SKM-1 (cell line): ENCODE data around the gene PDE9A.
"Not testable (repeated sequence)": the region's sequence is repeated elsewhere in the genome, so short reads cannot be mapped to it uniquely, and the experiment has no call there.

Source experiments
- DNase-seq: peaks from one replicate; lab custom pipeline; 2025; ENCODE audit not compliant: unreplicated experiment; lab: John Stamatoyannopoulos, UW

Gene PDE9A

GRCh38 chr21:42786884-42787283 lies 133.5 kb downstream of the PDE9A start:
- no peak for DNase-seq

DNA sequence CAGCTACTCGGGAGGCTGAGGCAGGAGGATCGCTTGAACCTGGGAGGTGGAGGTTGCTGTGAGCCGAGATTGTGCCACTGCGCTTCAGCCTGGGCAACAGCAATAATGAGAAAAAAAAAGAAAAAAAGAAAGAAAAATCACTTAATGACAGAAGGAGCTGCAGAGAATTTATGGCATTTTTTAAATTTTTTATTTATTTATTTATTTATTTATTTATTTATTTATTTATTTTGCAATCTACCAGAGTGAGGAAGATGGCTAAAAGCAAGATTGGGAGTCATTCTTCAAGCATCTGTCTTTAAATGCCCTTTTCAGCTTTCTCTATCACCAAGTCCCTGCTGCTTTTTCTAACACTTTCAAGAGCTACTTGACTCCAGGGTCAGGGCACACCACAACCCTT lies 134.2 kb downstream of the PDE9A start:
- DNase-seq = no peak

- DNase-seq = no peak
These were observed 137.2 kb downstream of the PDE9A start for GRCh38 chr21:42790520-42791065.

DNA sequence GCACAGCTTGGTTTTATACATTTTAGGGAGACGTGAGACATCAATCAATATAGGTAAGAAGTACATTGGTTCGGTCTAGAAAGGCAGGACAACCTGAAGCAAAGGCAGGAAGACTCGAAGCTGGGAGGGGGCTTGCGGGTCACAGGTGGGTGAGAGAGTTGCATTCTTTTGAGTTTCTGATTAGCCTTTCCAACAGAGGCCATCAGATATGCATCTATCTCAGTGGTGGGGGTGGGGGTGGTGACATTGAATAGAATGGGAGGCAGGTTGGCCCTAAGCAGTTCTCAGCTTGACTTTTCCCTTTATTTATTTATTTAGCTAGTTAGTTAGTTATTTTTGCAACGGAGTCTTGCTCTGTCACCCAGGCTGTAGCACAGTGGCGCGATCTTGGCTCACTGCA lies 140.4 kb downstream of the PDE9A start:
- DNase-seq = no peak

DNA sequence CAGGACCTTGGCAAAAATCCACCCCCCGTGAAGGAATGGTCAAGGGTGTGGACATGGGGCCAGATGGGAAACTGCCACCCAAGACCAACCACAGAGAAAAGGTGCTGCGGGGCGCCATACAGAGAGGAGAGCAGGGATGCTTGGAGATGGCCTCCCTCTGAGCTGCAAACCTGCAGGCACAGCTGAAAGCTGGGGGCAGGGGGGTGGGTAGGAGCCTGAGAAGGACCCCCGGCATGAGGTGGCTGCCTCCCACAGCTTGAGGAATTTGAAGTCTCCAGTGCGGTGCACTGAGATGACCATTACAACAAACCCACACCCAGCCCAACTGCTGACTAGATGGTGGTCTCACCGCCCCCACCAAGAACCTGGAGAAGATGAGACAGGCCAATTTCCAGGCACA lies 141.1 kb downstream of the PDE9A start:
- no peak for DNase-seq

- DNase-seq = no peak
These were observed 143.1 kb downstream of the PDE9A start for GRCh38 chr21:42796327-42797062.

DNA sequence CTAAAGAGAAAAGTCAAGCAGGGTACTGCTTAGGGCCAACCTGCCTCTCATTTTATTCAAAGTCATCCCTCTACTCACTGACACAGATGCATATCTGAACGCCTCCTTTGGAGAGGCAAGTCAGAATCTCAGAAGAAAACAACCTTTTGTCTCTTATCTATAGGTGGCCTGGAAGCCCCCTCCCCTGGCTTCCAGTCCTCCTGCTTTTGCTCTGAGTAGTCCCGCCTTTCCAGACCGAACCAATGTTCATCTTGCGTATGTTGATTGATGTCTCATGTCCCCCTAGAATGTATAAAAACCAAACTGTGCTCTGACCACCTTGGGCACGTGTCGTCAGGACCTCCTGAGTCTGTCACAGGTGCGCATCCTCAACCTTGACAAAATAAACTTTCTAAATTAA lies 144.1 kb downstream of the PDE9A start:
- DNase-seq = no peak

- no peak for DNase-seq
These were observed 144.7 kb downstream of the PDE9A start for GRCh38 chr21:42798106-42798505.

DNA sequence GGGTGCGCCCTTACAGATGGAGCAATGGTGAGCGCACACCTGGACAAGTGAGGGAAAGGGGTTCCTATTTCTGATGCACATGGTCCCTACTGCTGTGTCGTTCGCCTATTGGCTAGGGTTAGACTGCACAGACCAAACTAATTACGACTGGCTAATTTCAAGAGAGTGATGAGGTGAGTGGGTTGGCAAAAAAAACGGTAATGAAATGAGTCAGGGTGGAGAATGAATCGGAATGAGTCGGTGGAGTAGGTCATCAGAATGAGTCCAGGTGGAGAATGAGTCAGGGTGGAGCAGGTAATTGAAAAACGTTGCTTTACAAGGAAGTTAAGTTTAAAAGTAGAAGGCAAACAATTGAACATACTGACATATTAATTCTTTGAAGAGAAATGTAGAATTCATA lies 146.1 kb downstream of the PDE9A start:
- no peak for DNase-seq

DNA sequence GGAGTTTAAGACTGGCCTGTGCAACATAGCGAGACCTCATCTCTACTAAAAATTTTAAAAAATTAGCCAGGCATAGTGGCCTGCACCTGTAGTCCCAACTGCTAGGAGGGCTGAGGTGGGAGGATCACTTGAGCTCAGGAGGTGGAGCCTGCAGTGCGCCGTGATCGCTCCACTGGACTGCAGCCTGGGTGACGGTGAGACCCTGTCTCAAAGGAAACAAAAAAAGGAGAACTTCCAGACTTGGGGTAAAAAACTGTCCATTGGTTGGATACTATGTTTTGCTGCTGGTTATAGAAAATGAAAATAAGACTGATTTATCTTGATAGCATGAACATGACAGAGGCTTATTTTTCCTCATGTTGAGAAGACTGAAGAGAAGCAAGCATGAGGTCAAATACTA lies 146.5 kb downstream of the PDE9A start:
- DNase-seq = no peak

- DNase-seq = not testable (repeated sequence)
These were observed 148.2 kb downstream of the PDE9A start for GRCh38 chr21:42801616-42802015.

DNA sequence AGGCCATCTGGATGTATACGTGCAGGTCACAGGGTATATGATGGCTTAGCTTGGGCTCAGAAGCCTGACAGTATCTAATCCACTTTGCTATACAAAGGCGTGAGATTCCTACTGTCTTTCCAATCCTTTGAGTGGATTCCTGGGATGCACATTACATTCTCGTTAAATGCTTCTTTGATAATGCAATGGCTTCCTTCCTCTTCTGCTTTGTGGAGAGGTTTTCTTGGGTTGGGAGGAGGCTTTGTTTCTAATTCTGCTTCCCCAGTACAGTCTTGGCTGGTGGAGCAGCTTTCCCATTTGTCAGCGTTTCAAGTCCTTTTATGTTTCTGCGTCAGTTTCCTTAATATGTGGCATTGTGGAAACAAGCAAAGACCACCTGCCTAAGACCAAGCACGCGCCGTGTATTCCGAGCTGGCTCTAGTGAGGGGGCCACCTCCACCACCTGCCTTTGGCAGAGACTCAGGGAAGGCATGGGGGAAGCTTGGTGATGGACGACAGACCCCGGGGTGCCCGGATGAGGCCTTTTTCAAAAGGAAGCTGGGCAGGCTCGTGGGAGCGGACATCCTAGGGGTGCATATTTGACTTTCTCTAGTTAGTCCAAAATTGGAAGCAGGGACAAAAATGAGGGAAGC lies 153.2 kb downstream of the PDE9A start:
- DNase-seq = no peak

GRCh38 chr21:42807293-42807895 lies 154.0 kb downstream of the PDE9A start:
- DNase-seq = not testable (repeated sequence)

- no peak for DNase-seq
These were observed 154.7 kb downstream of the PDE9A start for GRCh38 chr21:42807938-42808613.

DNA sequence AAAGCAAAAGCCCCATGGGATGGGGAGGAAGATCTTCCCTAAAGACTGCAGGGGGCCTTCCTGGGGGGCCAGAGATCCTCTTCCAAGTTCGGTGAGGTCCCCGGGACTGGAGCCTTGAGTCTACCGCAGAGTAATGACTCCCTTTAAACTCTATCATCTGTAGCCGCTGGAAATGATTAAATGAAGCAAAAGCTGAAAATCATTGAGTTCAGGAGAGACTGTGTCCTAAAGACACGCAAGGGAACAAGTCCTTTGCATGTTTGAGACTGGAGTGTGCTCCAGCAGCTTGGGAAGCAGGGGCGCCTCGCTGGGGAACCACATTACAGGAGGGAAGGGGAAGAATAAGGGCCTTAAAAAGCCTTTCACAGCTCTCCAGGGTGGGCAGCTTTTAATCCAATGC lies 155.8 kb downstream of the PDE9A start:
- DNase-seq = no peak

- no peak for DNase-seq
These were observed 156.4 kb downstream of the PDE9A start for GRCh38 chr21:42809577-42810475.

DNA sequence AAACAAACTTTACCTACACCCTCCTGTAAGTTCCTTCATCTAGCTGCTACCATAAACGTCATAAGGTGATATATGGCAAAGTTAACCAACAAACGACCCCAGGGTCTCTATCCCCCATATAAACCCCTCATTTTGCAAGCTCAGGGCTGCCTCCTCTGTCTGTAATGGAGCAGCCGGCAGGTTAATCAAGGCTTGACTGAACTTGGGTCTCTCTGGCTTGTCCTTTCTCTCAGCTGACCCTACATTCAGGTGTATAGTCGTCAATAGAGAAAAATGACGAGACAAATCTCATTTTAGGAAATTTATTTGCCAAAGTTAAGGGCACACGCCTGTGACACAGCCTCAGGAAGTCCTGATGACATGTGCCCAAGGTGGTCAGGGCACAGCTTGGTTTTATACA lies 158.5 kb downstream of the PDE9A start:
- no peak for DNase-seq

DNA sequence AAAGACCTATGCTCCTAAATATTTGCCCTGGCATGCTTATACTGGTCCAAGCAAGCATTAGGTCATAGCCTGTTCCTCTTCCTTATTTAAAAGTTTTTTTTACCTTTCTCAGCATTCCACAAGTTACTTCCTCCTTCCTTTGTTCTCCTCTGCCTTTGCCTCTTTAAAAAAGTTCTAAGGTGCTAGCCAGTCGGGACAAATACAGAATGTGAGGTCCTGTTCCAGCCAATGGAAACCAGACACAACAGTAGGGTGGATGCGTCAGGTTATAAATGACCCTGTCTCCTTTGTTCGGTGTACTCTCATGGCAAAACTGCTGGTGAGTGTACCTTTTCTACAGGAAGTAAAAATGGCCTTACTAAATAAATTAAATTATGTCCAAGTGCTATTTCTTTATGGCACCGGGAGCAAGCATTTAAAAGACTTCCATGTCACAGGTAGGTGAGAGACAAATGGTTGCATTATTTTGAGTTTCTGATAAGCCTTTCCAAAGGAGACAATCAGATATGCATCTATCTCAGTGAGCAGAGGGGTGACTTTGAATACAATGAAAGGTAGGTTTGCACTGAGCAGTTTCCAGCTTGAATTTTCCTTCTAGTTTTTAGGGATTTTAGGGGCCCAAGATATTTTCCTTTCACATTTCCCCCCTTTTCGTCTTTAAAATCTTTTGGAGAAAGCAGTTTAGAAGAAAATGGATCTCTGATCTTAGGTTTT lies 159.3 kb downstream of the PDE9A start:
- not testable (repeated sequence) for DNase-seq

DNA sequence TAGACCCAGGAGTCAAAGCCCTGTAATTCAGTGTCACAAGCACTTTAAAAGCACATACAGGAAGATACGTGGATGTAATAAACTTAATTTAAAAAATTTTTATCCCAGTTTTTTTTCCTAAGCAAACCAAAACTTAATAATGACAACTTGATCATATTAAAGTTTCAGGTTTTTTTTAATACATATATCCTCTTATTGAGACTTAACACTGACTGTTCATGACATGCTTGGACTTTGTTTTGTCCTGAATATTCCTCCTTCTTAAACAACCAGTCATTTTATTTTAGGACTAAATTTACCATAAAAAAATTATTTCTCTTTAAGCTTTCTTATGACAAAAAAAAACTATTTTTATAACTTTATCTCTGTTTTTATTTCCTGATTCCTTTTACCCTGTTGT lies 161.8 kb downstream of the PDE9A start:
- no peak for DNase-seq

DNA sequence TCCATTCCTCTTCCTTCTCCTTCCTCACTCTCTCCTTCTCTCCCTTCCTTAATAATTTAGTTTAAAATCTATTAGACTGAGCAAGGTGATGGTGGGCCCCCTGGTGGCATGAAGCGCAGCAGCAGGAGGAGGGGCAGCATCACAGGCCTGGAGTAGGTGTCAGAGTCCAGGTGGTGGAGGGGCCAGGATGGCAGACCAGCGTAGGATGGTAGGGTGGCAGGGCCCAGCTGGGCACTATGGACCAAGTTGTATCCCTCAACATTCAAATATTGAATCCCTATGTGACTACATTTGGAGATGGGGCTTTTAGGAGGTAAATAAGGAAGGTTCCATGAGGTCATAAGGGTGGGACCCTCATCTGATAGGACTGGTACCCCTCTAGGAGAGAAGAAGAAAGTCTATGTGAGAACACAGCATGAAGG lies 164.9 kb downstream of the PDE9A start:
- DNase-seq = no peak
